ENCODE results near the gene KAT14. TPM values are rescaled to one million over a fixed set of nuclear protein-coding genes. Genes with fewer than 3 reads are reported as not detected.

Gene KAT14
- total and polyA plus RNA-seq, 4 donors, result 5.3 to 12.9 (median 8.6) TPM

GRCh38 chr20:18166950-18167349 is 29.3 kb downstream of the KAT14 start:
- ATAC-seq (ENCODE audit: insufficient read depth, low FRiP score), result no peak
- Histone ChIP-seq H3K9ac (ENCODE audit: insufficient read depth in 1 of 2, low read length in 2 of 2) (no peak overlapping the region), H3K9me3 (ENCODE audit: control insufficient read depth in 4 of 4, insufficient read depth in 3 of 4, low read length in 3 of 4) (no peaks in the 10 kb centered on the region), H3K4me3 (no peak overlapping the region), H3K27ac (ENCODE audit: low read depth in 1 of 2, low read length in 1 of 2) (no peak overlapping the region), H3K36me3 (ENCODE audit: control insufficient read depth in 4 of 4, insufficient read depth in 4 of 4, low read length in 4 of 4) (peaks cover 11 to 32% (median 20%) of the 10 kb centered on the region in 4 donors), H3K27me3 (ENCODE audit: control insufficient read depth in 3 of 3, insufficient read depth in 3 of 3, low read length in 2 of 3) (no peaks in the 10 kb centered on the region), H3K4me1 (ENCODE audit: control insufficient read depth in 5 of 5, insufficient read depth in 5 of 5, low read length in 5 of 5) (peaks cover 0 to 4% (median 0%) of the 10 kb centered on the region in 5 donors)
- no peak for TF ChIP-seq CTCF (IDR thresholded peaks at IDR 0.05; ENCODE audit: control extremely low read depth, extremely low read depth)
- no peak for DNase-seq
- 93 to 100% methylated on average over 1 of the region's 1 CpG for WGBS, 2 donors

GRCh38 chr20:18172379-18172778 is 34.7 kb downstream of the KAT14 start:
- Histone ChIP-seq H3K36me3 (ENCODE audit: control insufficient read depth in 4 of 4, insufficient read depth in 4 of 4, low read length in 4 of 4) (peaks cover 1 to 17% (median 3%) of the 10 kb centered on the region in 4 donors), H3K4me3 (no peak overlapping the region), H3K9me3 (ENCODE audit: control insufficient read depth in 4 of 4, insufficient read depth in 3 of 4, low read length in 3 of 4) (no peaks in the 10 kb centered on the region), H3K27me3 (ENCODE audit: control insufficient read depth in 3 of 3, insufficient read depth in 3 of 3, low read length in 2 of 3) (no peaks in the 10 kb centered on the region), H3K9ac (ENCODE audit: insufficient read depth in 1 of 2, low read length in 2 of 2) (no peak overlapping the region), H3K4me1 (ENCODE audit: control insufficient read depth in 5 of 5, insufficient read depth in 5 of 5, low read length in 5 of 5) (peaks cover 0 to 4% (median 0%) of the 10 kb centered on the region in 5 donors), H3K27ac (ENCODE audit: low read depth in 1 of 2, low read length in 1 of 2) (no peak overlapping the region)
- no peak for TF ChIP-seq CTCF (IDR thresholded peaks at IDR 0.05; ENCODE audit: control extremely low read depth, extremely low read depth)
- 98 to 100% methylated on average over 1 to 2 of the region's 2 CpGs for WGBS, 2 donors
- DNase-seq (no peak), ATAC-seq (ENCODE audit: insufficient read depth, low FRiP score) (no peak)

GRCh38 chr20:18174906-18175683 is 37.4 kb downstream of the KAT14 start:
- TF ChIP-seq CTCF (IDR thresholded peaks at IDR 0.05; ENCODE audit: control extremely low read depth, extremely low read depth), result no peak
- DNase-seq, result no peak
- H3K4me1 ChIP-seq (ENCODE audit: control insufficient read depth in 5 of 5, insufficient read depth in 5 of 5, low read length in 5 of 5), result peaks cover 0 to 2% (median 0%) of the 10 kb centered on the region in 5 donors
- H3K36me3 ChIP-seq (ENCODE audit: control insufficient read depth in 4 of 4, insufficient read depth in 4 of 4, low read length in 4 of 4), result peaks cover 1 to 10% (median 4%) of the 10 kb centered on the region in 4 donors
- no peaks in the 10 kb centered on the region for H3K9me3 ChIP-seq (ENCODE audit: control insufficient read depth in 4 of 4, insufficient read depth in 3 of 4, low read length in 3 of 4)
- no peak overlapping the region for H3K4me3 ChIP-seq
- no peak overlapping the region for H3K9ac ChIP-seq (ENCODE audit: insufficient read depth in 1 of 2, low read length in 2 of 2)
- no peaks in the 10 kb centered on the region for H3K27me3 ChIP-seq (ENCODE audit: control insufficient read depth in 3 of 3, insufficient read depth in 3 of 3, low read length in 2 of 3)
- no peak overlapping the region for H3K27ac ChIP-seq (ENCODE audit: low read depth in 1 of 2, low read length in 1 of 2)
- no peak for ATAC-seq (ENCODE audit: insufficient read depth, low FRiP score)
- WGBS, 2 donors, result 97 to 99% methylated on average over 14 of the region's 14 CpGs

Measured in lung (tissue), 12 donors.